Retinal pigment epithelial cell (primary cell): Measurements from ENCODE around the gene BSND.

Experiments used
- DNase-seq: peaks from one replicate; pipeline ENCODE4 v3.0.0-alpha.2; 2010; ENCODE audit warnings: low read depth
- H3K4me3 ChIP-seq: 2 replicates; pipeline ENCODE4 v1.5.1; 2011; ENCODE audit warnings: mild to moderate bottlenecking, low read length, control low read depth, moderate library complexity
- CTCF ChIP-seq: conservative IDR thresholded peaks from 2 replicates; pipeline ENCODE4 v1.5.1; 2011; ENCODE audit warnings: low read depth, low read length, control low read depth, inconsistent platforms

Gene BSND

GRCh38 chr1:54996869-54997710, 1.6 kb upstream of the BSND start:
- no peak for DNase-seq
- H3K4me3 ChIP-seq = peak overlapping the region; percentile 20
- no peak for TF ChIP-seq CTCF

GRCh38 chr1:54997711-54997986, 1.1 kb upstream of the BSND start:
- no peak for TF ChIP-seq CTCF
- no peak overlapping the region for H3K4me3 ChIP-seq
- no peak for DNase-seq

GRCh38 chr1:54998100-54998499, 633 bp upstream of the BSND start:
- DNase-seq = no peak
- H3K4me3 ChIP-seq = no peak overlapping the region
- TF ChIP-seq CTCF = no peak

GRCh38 chr1:55000110-55001085, 1.7 kb downstream of the BSND start:
- TF ChIP-seq CTCF = no peak
- no peak overlapping the region for H3K4me3 ChIP-seq
- DNase-seq = no peak

GRCh38 chr1:55001311-55001710, 2.6 kb downstream of the BSND start:
- DNase-seq = no peak
- no peak for TF ChIP-seq CTCF
- H3K4me3 ChIP-seq = no peak overlapping the region

GRCh38 chr1:55002686-55003085, 4.0 kb downstream of the BSND start:
- no peak for DNase-seq
- H3K4me3 ChIP-seq = no peak overlapping the region
- no peak for TF ChIP-seq CTCF
